ENCODE measurements around the gene FER. TPM values are rescaled to one million over a fixed set of nuclear protein-coding genes. Genes with fewer than 3 reads are reported as not detected.
"Not testable (repeated sequence)": the region's sequence is repeated elsewhere in the genome, so short reads cannot be mapped to it uniquely, and the experiment has no call there.

FER gene
- total and polyA plus RNA-seq, 2 donors, result 2.8 to 8.8 TPM

DNA sequence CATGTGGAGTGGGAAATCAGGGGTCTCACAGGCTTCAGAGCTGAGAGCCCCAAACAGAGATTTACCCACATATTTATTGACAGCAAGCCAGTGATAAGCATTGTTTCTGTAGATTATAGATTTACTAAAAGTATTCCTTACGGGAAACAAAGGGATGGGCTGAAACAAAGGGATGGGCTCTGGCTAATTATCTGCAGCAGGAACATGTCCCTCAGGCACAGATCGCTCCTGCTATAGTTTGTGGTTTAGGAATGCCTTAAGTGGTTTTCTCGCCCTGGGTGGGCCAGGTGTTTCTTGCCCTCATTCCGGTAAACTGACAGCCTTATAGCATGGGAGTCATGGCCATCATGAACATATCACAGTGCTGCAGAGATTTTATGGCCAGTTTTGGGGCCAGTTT lies 36.9 kb downstream of the FER start:
- not testable (repeated sequence) for H3K36me3 ChIP-seq (ENCODE audit: control insufficient read depth in 2 of 2, insufficient read depth in 2 of 2, low read length in 1 of 2); H3K4me3 ChIP-seq (ENCODE audit: low read length in 2 of 2); DNase-seq (ENCODE audit: low read depth in 6 of 9, low spot score in 9 of 9); H3K4me1 ChIP-seq (ENCODE audit: control insufficient read depth in 2 of 2, insufficient read depth in 2 of 2, low read length in 2 of 2); H3K27ac ChIP-seq (ENCODE audit: low read depth in 1 of 2, low read length in 1 of 2); H3K27me3 ChIP-seq (ENCODE audit: control insufficient read depth in 2 of 2, insufficient read depth in 1 of 2, low read length in 1 of 2)
- H3K9me3 ChIP-seq (ENCODE audit: control insufficient read depth in 2 of 2, insufficient read depth in 1 of 2, low read length in 1 of 2), result peaks cover 1 to 33% of the 10 kb centered on the region in 2 donors
- 98% methylated on average over 4 of the region's 4 CpGs for whole genome bisulfite sequencing

DNA sequence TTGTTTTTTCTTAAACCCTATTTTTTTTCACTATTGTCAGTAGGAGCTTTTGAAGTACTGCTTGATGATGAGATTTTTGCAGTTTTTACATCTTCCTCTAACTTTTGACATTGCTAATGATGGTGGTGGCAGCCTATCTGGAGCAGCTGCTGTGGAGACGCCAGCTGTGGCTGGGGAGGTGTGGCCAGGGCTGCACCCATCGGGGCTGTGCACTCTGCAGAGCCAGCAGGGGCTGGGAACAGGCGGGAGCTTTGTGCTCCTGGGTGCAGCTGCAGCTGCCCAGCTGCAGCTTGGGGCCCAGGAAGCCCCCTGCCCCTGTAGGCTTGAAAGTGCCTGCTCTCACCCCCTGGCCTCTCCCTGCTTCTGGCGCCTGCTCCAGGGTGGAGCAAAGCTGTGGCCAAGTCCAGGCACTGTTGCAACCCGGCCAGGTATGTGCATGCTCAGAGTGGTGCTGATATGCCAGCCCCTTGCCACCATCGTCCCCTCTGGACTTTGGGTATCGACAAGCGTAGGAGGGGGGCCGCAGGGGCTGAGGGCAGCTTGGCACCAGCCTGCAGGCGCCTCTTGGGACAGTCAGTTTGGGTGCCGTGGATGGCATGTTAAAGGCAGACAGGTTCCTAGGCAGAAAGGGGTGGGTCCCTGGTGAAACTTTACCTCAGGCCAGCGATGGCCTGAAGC lies 39.2 kb downstream of the FER start:
- peaks cover 1 to 33% of the 10 kb centered on the region in 2 donors for H3K9me3 ChIP-seq (ENCODE audit: control insufficient read depth in 2 of 2, insufficient read depth in 1 of 2, low read length in 1 of 2)
- H3K27me3 ChIP-seq (ENCODE audit: control insufficient read depth in 2 of 2, insufficient read depth in 1 of 2, low read length in 1 of 2), result no peaks in the 10 kb centered on the region
- H3K4me1 ChIP-seq (ENCODE audit: control insufficient read depth in 2 of 2, insufficient read depth in 2 of 2, low read length in 2 of 2), result no peaks in the 10 kb centered on the region
- H3K36me3 ChIP-seq (ENCODE audit: control insufficient read depth in 2 of 2, insufficient read depth in 2 of 2, low read length in 1 of 2), result peaks cover 0 to 4% of the 10 kb centered on the region in 2 donors
- DNase-seq (ENCODE audit: low read depth in 6 of 9, low spot score in 9 of 9), result no peak
- no peak overlapping the region for H3K4me3 ChIP-seq (ENCODE audit: low read length in 2 of 2)
- 90% methylated on average over 12 of the region's 12 CpGs for WGBS
- no peak overlapping the region for H3K27ac ChIP-seq (ENCODE audit: low read depth in 1 of 2, low read length in 1 of 2)

DNA sequence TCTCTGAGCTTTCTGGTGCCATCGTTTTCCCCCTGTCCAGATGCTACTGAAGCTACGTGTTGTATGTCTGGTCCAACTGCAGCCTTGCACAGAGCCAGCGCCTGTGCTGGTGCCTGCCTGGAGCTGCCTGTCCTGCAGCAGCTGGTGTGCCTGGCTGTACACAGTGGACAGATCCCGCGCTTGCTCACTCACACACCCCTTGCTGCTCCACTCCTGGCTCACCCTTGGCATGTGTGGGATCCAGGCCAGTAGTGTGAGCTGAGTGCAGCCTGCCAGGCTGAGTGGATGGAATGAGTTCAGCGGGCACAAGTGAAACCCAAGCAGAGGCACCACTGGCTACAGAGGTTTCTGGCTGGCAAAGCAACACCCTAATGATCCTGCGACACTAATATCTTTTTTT lies 40.4 kb downstream of the FER start:
- Histone ChIP-seq H3K9me3 (ENCODE audit: control insufficient read depth in 2 of 2, insufficient read depth in 1 of 2, low read length in 1 of 2) (peaks cover 1 to 33% of the 10 kb centered on the region in 2 donors), H3K36me3 (ENCODE audit: control insufficient read depth in 2 of 2, insufficient read depth in 2 of 2, low read length in 1 of 2) (peaks cover 0 to 4% of the 10 kb centered on the region in 2 donors), H3K4me1 (ENCODE audit: control insufficient read depth in 2 of 2, insufficient read depth in 2 of 2, low read length in 2 of 2) (no peaks in the 10 kb centered on the region), H3K27ac (ENCODE audit: low read depth in 1 of 2, low read length in 1 of 2) (no peak overlapping the region), H3K27me3 (ENCODE audit: control insufficient read depth in 2 of 2, insufficient read depth in 1 of 2, low read length in 1 of 2) (no peaks in the 10 kb centered on the region), H3K4me3 (ENCODE audit: low read length in 2 of 2) (no peak overlapping the region)
- WGBS, result 96% methylated on average over 7 of the region's 7 CpGs
- DNase-seq (ENCODE audit: low read depth in 6 of 9, low spot score in 9 of 9), result no peak

DNA sequence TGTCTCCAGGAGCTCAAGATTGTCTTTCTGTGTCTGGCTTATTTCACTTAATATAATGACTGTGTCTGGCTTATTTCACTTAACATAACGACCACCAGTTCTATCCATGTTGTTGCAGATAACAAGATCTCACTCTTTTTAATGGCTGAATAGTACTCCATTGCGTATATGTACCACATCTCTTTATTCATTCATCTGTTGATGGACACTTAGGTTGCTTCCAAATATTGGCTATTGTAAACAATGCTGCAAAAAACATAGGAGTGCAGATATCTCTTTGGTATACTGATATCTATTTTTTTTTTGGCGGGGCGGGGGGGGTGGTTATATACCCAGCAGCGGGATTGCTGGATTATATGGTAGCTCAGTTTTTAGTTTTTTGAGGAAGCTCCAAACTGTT lies 45.5 kb downstream of the FER start:
- Histone ChIP-seq H3K27me3 (ENCODE audit: control insufficient read depth in 2 of 2, insufficient read depth in 1 of 2, low read length in 1 of 2) (no peaks in the 10 kb centered on the region), H3K27ac (ENCODE audit: low read depth in 1 of 2, low read length in 1 of 2) (no peak overlapping the region), H3K4me1 (ENCODE audit: control insufficient read depth in 2 of 2, insufficient read depth in 2 of 2, low read length in 2 of 2) (no peaks in the 10 kb centered on the region), H3K36me3 (ENCODE audit: control insufficient read depth in 2 of 2, insufficient read depth in 2 of 2, low read length in 1 of 2) (no peaks in the 10 kb centered on the region), H3K4me3 (ENCODE audit: low read length in 2 of 2) (no peak overlapping the region), H3K9me3 (ENCODE audit: control insufficient read depth in 2 of 2, insufficient read depth in 1 of 2, low read length in 1 of 2) (no peaks in the 10 kb centered on the region)
- no peak for DNase-seq (ENCODE audit: low read depth in 6 of 9, low spot score in 9 of 9)
- WGBS, result 96% methylated on average over 5 of the region's 5 CpGs

DNA sequence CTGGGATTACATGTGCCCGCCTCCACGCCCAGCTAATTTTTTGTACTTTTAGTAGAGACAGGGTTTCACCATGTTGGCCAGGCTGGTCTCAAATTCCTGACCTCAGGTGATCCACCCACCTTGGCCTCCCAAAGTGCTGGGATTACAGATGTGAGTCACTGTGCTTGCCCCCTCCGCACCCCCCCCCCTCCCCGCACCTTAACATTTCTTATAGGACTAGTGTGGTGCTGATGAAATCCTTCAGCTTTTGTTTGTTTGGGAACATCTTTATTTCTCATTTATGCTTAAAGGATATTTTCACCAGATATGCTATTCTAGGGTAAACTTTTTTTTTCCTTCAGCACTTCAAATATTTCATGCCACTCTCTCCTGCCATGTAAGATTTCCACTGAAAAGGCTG lies 46.7 kb downstream of the FER start:
- H3K4me3 ChIP-seq (ENCODE audit: low read length in 2 of 2); H3K36me3 ChIP-seq (ENCODE audit: control insufficient read depth in 2 of 2, insufficient read depth in 2 of 2, low read length in 1 of 2); H3K9me3 ChIP-seq (ENCODE audit: control insufficient read depth in 2 of 2, insufficient read depth in 1 of 2, low read length in 1 of 2); DNase-seq (ENCODE audit: low read depth in 6 of 9, low spot score in 9 of 9); H3K4me1 ChIP-seq (ENCODE audit: control insufficient read depth in 2 of 2, insufficient read depth in 2 of 2, low read length in 2 of 2); H3K27ac ChIP-seq (ENCODE audit: low read depth in 1 of 2, low read length in 1 of 2); H3K27me3 ChIP-seq (ENCODE audit: control insufficient read depth in 2 of 2, insufficient read depth in 1 of 2, low read length in 1 of 2): not testable (repeated sequence)
- WGBS, result 98% methylated on average over 4 of the region's 4 CpGs

DNA sequence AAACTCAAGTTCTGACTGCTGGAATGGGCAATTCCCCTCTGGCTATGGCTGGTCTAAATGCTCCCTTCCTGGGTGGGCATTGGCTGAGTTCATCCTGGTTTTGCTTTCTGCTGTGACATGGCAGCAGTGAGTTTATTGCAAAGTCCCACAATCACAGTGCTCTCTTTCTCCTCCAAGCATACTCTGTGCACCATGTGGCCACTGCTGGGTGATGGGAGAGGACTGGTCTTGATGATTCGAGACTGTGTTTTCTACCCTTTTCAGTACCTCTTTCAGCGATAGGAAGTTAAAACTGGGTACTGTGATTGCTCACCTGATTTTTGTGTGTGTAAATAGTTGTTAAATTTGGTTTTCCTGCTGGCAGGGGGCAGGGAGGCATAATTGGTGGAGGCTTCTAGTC lies 49.7 kb downstream of the FER start:
- Histone ChIP-seq H3K27me3 (ENCODE audit: control insufficient read depth in 2 of 2, insufficient read depth in 1 of 2, low read length in 1 of 2) (no peaks in the 10 kb centered on the region), H3K4me3 (ENCODE audit: low read length in 2 of 2) (no peak overlapping the region), H3K27ac (ENCODE audit: low read depth in 1 of 2, low read length in 1 of 2) (no peak overlapping the region), H3K9me3 (ENCODE audit: control insufficient read depth in 2 of 2, insufficient read depth in 1 of 2, low read length in 1 of 2) (no peaks in the 10 kb centered on the region), H3K36me3 (ENCODE audit: control insufficient read depth in 2 of 2, insufficient read depth in 2 of 2, low read length in 1 of 2) (no peaks in the 10 kb centered on the region), H3K4me1 (ENCODE audit: control insufficient read depth in 2 of 2, insufficient read depth in 2 of 2, low read length in 2 of 2) (no peaks in the 10 kb centered on the region)
- 98% methylated on average over 2 of the region's 2 CpGs for WGBS
- no peak for DNase-seq (ENCODE audit: low read depth in 6 of 9, low spot score in 9 of 9)

DNA sequence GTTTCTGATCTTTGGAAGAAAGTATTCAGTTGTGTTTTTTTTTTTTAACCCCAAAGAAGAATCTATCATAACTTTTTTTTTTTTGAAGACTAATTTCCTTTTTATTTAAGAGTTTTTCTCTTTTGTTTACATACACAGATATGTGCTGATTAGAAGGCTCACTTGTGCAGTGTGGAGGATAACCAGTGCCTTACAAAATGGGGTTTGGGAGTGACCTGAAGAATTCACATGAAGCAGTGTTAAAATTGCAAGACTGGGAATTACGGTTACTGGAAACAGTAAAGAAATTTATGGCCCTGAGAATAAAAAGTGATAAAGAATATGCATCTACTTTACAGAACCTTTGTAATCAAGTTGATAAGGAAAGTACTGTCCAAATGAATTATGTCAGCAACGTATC lies 50.3 kb downstream of the FER start:
- Histone ChIP-seq H3K36me3 (ENCODE audit: control insufficient read depth in 2 of 2, insufficient read depth in 2 of 2, low read length in 1 of 2) (no peaks in the 10 kb centered on the region), H3K4me1 (ENCODE audit: control insufficient read depth in 2 of 2, insufficient read depth in 2 of 2, low read length in 2 of 2) (no peaks in the 10 kb centered on the region), H3K27me3 (ENCODE audit: control insufficient read depth in 2 of 2, insufficient read depth in 1 of 2, low read length in 1 of 2) (no peaks in the 10 kb centered on the region), H3K9me3 (ENCODE audit: control insufficient read depth in 2 of 2, insufficient read depth in 1 of 2, low read length in 1 of 2) (no peaks in the 10 kb centered on the region), H3K27ac (ENCODE audit: low read depth in 1 of 2, low read length in 1 of 2) (no peak overlapping the region), H3K4me3 (ENCODE audit: low read length in 2 of 2) (no peak overlapping the region)
- DNase-seq (ENCODE audit: low read depth in 6 of 9, low spot score in 9 of 9), result no peak
- WGBS, result 99% methylated on average over 2 of the region's 2 CpGs

DNA sequence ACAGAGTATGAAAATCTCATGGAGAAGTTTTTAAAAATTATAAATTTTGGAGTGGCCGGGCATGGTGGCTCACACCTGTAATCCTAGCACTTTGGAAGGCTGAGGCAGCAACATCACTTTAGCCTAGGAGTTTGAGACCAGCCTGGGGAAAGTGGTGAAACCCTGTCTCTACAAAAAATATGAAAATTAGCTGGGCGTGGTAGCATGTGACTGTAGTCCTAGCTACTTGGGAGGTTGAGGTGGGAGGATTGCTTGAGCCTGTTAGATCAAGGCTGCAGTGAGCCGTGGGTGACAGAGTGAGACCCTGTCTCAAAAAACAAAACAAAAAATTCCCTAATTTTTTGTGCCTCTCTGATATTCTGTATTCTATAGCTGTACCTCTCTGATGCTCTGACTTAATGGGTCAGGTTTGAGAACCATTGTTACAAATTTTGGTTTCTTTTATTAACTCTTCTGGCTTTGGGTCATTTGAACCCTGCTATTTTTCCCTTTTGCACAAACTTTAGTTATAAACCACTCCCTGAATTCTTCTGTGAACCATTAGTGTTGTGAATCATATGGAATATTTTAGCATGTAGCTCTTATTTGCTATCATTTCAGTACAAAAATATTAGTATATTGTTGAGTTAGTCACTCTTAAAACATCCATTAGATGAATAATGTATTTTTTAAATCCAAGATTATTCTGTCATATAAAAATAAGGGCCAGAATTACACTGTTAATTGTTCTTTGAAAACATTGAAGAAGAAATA lies 51.0 kb downstream of the FER start:
- Histone ChIP-seq H3K27me3 (ENCODE audit: control insufficient read depth in 2 of 2, insufficient read depth in 1 of 2, low read length in 1 of 2) (no peaks in the 10 kb centered on the region), H3K4me1 (ENCODE audit: control insufficient read depth in 2 of 2, insufficient read depth in 2 of 2, low read length in 2 of 2) (no peaks in the 10 kb centered on the region), H3K36me3 (ENCODE audit: control insufficient read depth in 2 of 2, insufficient read depth in 2 of 2, low read length in 1 of 2) (no peaks in the 10 kb centered on the region), H3K4me3 (ENCODE audit: low read length in 2 of 2) (no peak overlapping the region), H3K27ac (ENCODE audit: low read depth in 1 of 2, low read length in 1 of 2) (no peak overlapping the region), H3K9me3 (ENCODE audit: control insufficient read depth in 2 of 2, insufficient read depth in 1 of 2, low read length in 1 of 2) (no peaks in the 10 kb centered on the region)
- DNase-seq (ENCODE audit: low read depth in 6 of 9, low spot score in 9 of 9), result no peak
- WGBS, result 99% methylated on average over 3 of the region's 3 CpGs

DNA sequence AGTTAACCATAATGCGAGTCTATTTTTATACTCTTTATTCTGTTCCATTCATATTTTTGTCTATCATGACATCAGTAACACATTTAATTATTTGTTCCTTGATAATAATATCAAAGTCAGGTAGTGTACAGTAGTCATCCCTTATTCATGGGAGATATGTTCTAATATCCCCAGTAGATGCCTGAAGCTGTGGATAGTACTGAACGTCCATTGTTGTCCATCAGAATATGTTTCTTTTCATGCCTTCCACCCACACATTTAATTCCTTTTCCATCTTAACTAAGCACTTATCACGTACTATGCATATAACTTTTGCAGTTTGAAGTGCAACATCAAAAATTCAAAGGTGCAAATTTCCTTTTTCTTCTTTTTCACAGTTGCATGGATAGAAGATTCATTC lies 53.6 kb downstream of the FER start:
- WGBS, result 96% methylated on average over 3 of the region's 3 CpGs
- no peak overlapping the region for H3K27ac ChIP-seq (ENCODE audit: low read depth in 1 of 2, low read length in 1 of 2)
- no peak overlapping the region for H3K4me3 ChIP-seq (ENCODE audit: low read length in 2 of 2)
- no peaks in the 10 kb centered on the region for H3K27me3 ChIP-seq (ENCODE audit: control insufficient read depth in 2 of 2, insufficient read depth in 1 of 2, low read length in 1 of 2)
- no peaks in the 10 kb centered on the region for H3K36me3 ChIP-seq (ENCODE audit: control insufficient read depth in 2 of 2, insufficient read depth in 2 of 2, low read length in 1 of 2)
- DNase-seq (ENCODE audit: low read depth in 6 of 9, low spot score in 9 of 9), result no peak
- H3K4me1 ChIP-seq (ENCODE audit: control insufficient read depth in 2 of 2, insufficient read depth in 2 of 2, low read length in 2 of 2), result no peaks in the 10 kb centered on the region
- H3K9me3 ChIP-seq (ENCODE audit: control insufficient read depth in 2 of 2, insufficient read depth in 1 of 2, low read length in 1 of 2), result peaks cover 0 to under 1% of the 10 kb centered on the region in 2 donors
